Endothelial cell of umbilical vein (primary cell): ENCODE data around the gene IKZF1.

Source experiments
- CTCF ChIP-seq, 2 donors: IDR thresholded peaks; 1 replicate in 1 of 2; 2 replicates in 1 of 2; pipeline ENCODE4 v1.5.1; 2011; ENCODE audit warnings: low read length in 2 of 2, mild to moderate bottlenecking in 2 of 2, moderate library complexity in 2 of 2, control low read depth in 1 of 2, inconsistent platforms in 1 of 2, low read depth in 1 of 2; ENCODE audit not compliant: insufficient read depth in 1 of 2; ENCODE audit errors: extremely low read depth in 1 of 2
- EZH2 ChIP-seq: IDR thresholded peaks from 2 replicates; pipeline ENCODE4 v1.6.1; 2012; ENCODE audit warnings: borderline replicate concordance, low read depth, mild to moderate bottlenecking, moderate library complexity, low read length, inconsistent platforms; ENCODE audit not compliant: severe bottlenecking
- FOS ChIP-seq: IDR thresholded peaks from 2 replicates; pipeline ENCODE4 v1.6.1; 2011; ENCODE audit warnings: mild to moderate bottlenecking, low read length, moderate library complexity, borderline replicate concordance; ENCODE audit not compliant: insufficient read depth
- MAX ChIP-seq: IDR thresholded peaks from 2 replicates; pipeline ENCODE4 v1.6.1; 2011; ENCODE audit not compliant: insufficient read depth, insufficient read length
- POLR2A ChIP-seq: IDR thresholded peaks from 2 replicates; pipeline ENCODE4 v1.6.1; 2012; ENCODE audit warnings: low read depth, mild to moderate bottlenecking, control low read depth, low read length
- POLR2AphosphoS5 ChIP-seq: IDR thresholded peaks from 2 replicates; pipeline ENCODE4 v1.6.1; 2012; ENCODE audit warnings: low read depth, mild to moderate bottlenecking, control low read depth, low read length, moderate library complexity; ENCODE audit not compliant: insufficient read depth

GRCh38 chr7:50332241-50333165 lies 28.0 kb downstream of the IKZF1 start:
- no peak for TF ChIP-seq CTCF (IDR thresholded peaks at IDR 0.05; ENCODE audit: extremely low read depth in 1 of 2, insufficient read depth in 1 of 2, low read depth in 1 of 2, low read length in 2 of 2)
- no peak for TF ChIP-seq POLR2A
- TF ChIP-seq POLR2AphosphoS5: no peak
- no peak for TF ChIP-seq EZH2
- TF ChIP-seq MAX: no peak
- no peak for TF ChIP-seq FOS
